GM20431 (cell line): ENCODE data around the gene DCAF11.

ENCODE experiments used
- in situ Hi-C: fragments of 300-500 bp; cut with MseI, MboI; formaldehyde crosslinking; loops from one replicate; pipeline ENCODE4 v1.15.0; 2020; ENCODE audit warnings: low sequenced_read_pairs; ENCODE audit not compliant: unreplicated experiment

The DCAF11 gene

GRCh38 chr14:24115422-24116127 is 998 bp downstream of the DCAF11 start:
- in situ Hi-C loops: no loop called here

- in situ Hi-C loops: no loop called here
Observed at GRCh38 chr14:24116128-24116814, 1.7 kb downstream of the DCAF11 start.

- in situ Hi-C loops: no loop called here
Observed at GRCh38 chr14:24117179-24117578, 2.6 kb downstream of the DCAF11 start.

GRCh38 chr14:24119691-24120090 is 5.1 kb downstream of the DCAF11 start:
- in situ Hi-C loops: no loop called here

GRCh38 chr14:24121210-24121609 is 6.6 kb downstream of the DCAF11 start:
- in situ Hi-C loops: no loop called here

GRCh38 chr14:24122416-24122815 is 7.8 kb downstream of the DCAF11 start:
- in situ Hi-C loops: no loop called here

- in situ Hi-C loops: no loop called here
Observed at GRCh38 chr14:24122898-24123297, 8.3 kb downstream of the DCAF11 start.

- in situ Hi-C loops: no loop called here
Observed at GRCh38 chr14:24123424-24124417, 9.1 kb downstream of the DCAF11 start.

GRCh38 chr14:24126939-24127338 is 12.4 kb downstream of the DCAF11 start:
- in situ Hi-C loops: no loop called here

GRCh38 chr14:24127673-24128072 is 13.1 kb downstream of the DCAF11 start:
- in situ Hi-C loops: no loop called here

- in situ Hi-C loops: no loop called here
Observed at GRCh38 chr14:24129410-24129998, 14.9 kb downstream of the DCAF11 start.

GRCh38 chr14:24130380-24130716 is 15.8 kb downstream of the DCAF11 start, which contains the start of gene FITM1:
TSS of gene FITM1 (plus strand) at chr14:24130659. CDS start at chr14:24131564, 905 bp downstream.
- in situ Hi-C loops: no loop called here

GRCh38 chr14:24130717-24131548 is 16.4 kb downstream of the DCAF11 start:
- in situ Hi-C loops: no loop called here

- in situ Hi-C loops: no loop called here
Observed at GRCh38 chr14:24131549-24131966, 17.0 kb downstream of the DCAF11 start.

GRCh38 chr14:24132061-24132685 is 17.6 kb downstream of the DCAF11 start:
- in situ Hi-C loops: no loop called here

GRCh38 chr14:24132976-24133375 is 18.4 kb downstream of the DCAF11 start:
- in situ Hi-C loops: no loop called here

- in situ Hi-C loops: no loop called here
Observed at GRCh38 chr14:24133735-24134134, 19.2 kb downstream of the DCAF11 start.

- in situ Hi-C loops: no loop called here
Observed at GRCh38 chr14:24135584-24135833, 20.9 kb downstream of the DCAF11 start.
